ENCODE results near the gene KHDRBS1.
"Not testable (repeated sequence)": the region's sequence is repeated elsewhere in the genome, so short reads cannot be mapped to it uniquely, and the experiment has no call there.

The KHDRBS1 gene, protein sequence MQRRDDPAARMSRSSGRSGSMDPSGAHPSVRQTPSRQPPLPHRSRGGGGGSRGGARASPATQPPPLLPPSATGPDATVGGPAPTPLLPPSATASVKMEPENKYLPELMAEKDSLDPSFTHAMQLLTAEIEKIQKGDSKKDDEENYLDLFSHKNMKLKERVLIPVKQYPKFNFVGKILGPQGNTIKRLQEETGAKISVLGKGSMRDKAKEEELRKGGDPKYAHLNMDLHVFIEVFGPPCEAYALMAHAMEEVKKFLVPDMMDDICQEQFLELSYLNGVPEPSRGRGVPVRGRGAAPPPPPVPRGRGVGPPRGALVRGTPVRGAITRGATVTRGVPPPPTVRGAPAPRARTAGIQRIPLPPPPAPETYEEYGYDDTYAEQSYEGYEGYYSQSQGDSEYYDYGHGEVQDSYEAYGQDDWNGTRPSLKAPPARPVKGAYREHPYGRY

DNA sequence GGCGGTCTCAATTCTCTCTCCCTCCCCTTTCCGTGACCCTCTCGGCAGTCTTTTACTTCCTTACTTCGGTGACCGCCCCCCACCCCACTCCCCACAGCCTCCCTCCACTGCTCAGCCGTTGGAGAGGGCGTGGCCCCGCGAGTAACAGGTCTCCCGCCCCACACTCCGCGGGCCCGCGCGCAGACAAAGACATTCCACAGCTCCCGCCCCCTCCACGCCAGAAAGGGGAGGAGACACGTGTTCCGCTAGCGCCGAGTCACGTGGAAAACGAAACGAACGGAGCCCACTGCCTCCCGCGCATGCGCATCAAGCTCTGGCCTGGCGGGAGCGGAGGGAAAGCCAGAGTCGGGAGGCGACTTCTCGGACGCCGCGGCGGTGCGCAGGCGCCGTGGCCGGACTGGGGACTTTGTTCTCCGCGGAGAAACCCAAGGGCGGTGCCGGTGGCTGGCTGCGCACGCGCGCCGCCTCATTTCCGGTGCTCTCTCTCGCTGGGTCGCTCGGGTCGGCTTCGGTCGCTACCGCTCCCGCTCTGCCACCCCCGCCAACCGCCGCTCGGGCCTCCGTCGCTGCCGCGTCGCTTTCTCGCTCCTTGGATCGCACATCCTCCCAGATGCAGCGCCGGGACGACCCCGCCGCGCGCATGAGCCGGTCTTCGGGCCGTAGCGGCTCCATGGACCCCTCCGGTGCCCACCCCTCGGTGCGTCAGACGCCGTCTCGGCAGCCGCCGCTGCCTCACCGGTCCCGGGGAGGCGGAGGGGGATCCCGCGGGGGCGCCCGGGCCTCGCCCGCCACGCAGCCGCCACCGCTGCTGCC, at the start of gene KHDRBS1:
Gene KHDRBS1, plus strand, starts transcription at position 483 of the 813 bp plus-strand sequence. Its CDS starts 128 bp downstream, at position 611.
- DNase-seq, result peak; percentile 98

DNA sequence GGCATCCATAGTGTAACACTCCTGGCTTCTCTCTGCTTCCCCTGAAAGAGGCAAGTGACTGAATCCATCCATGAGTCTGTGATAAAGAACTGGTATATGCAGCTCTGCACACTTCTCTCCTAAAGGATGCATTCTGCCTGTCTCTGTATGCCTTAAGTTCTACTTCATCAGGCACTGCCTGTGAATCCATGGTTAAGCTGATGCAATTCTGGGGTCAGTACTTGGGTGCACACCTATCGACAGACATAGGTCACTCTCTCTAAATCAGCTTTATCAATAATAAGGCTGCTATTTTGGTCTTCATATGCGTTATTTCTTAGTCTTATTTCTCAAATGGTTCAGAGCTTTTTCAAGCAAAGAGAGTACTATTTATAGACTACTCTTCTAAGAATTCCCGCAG, 42.8 kb upstream of the KHDRBS1 start:
- DNase-seq, result no peak

DNA sequence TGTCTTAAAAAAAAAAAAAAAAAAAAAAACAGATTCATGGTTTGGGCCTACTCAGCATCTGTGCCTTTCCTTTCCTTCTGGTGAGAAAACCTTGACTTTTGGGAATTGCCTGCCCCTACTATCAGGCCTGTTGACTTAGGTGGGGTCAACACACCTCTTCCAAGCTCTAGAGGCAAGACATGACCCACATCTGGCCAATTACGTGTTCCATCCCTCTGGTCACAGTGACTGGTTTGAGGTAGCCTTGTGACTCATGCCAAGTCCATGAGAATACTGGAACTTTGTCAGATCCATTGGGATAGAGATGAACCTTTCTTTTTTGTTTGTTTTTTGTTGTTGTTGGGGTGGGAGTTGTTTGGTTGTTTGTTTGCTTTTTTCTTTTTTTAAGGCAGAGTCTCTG, 37.3 kb upstream of the KHDRBS1 start:
- DNase-seq, result no peak

DNA sequence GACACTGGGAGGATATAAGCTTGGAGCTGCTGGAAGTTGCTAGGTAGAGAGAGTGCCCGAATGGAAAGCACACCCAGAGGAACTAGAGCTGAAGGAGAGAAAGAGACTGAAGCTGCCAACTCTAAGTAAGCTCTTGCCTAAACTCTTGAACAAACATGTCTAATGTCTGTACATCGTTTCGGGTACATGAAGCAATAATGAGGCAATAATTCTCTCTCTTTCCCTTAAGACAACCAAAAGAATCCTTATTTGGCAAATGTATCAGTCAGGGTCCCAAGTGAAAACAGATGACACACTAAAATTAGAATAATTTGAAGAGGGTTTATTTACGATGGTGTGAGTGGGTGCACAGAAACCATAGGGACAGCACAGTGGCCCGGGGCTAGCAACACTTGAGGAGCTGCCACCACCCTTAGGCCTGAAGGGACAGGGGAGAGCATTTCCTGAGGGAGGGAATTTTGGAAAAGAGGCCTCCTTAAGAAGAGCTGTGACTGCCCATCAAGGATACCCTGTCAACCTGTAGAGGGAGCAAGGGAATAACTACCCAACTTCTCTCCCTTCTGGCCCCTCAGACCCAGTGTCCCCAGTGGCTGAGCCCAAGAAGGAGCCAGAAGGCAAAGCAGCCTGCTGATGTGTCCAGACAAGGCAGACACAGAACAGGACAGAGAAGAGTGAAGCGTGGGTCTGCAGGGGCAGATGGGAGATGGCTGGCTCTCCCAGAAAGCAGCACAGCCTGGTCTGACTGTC, 36.1 kb upstream of the KHDRBS1 start:
- DNase-seq, result no peak

DNA sequence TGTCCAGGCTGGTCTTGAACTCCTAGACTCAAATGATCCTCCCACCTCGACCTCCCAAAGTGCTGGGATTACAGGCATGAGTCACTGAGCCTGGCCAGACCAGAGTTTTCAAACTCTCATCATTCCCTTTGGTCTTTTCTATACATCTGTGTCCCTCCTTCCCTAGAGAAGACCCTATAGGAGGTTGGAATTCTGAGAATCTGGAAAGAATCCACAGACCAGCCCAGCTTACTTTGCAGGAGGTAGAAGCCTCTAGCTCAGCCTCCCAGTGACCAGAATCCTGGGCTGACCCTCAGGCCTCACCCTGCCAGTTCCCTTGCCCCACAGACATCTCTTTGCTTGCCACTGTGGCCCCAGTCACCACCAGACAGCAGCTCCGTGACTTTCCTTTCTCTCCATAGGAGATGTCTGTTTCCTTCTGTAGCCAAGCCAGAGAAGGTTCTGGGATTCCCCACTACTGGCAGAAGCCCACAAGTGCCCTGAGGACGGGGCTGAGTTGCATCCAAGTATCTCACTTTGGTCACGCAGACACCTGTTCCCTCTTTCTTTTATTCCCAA, 34.7 kb upstream of the KHDRBS1 start:
- no peak for DNase-seq

DNA sequence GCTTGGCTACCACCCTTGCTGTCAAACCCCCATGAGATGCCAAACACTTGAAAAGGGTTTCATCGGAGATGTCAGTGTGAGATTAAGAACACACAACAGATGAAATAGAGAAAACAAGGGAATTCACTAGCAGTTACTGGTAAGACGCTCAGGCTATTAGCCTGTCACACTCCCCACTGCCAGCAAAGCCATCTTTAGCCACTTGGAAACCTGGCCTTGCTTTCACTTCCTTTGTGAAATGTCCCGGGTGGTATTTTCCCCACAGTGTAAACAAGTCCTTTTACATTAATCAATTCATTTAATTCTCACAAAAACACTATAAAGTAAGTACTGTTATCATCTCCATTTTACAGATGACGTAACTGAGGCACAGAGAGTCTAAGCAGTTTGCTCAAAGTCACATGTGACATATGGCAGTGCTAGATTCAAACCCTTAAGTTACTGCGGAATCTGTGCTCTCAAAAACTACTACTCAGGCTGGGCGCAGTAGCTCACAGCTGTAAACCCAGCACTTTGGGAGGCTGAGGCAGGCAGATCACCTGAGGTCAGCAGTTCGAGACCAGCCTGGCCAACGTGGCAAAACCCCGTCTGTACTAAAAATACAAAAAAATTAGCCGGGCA, 32.7 kb upstream of the KHDRBS1 start:
- no peak for DNase-seq

DNA sequence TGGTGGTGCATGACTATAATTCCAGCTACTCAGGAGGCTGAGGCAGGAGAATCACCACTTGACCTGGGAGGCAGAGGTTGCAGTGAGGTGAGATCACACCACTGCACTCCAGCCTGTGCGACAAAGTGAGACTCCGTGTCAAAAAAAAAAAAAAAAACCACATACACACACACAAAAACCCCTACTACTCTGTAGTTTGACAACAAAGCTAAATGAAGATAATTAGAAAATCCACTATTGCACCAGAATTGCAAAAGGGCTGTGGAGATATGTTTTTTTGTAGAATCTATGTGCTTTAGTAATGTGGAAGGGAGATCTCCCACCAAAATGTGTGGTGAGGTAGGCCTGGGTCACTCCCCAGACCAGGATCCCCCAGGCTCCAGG, 32.2 kb upstream of the KHDRBS1 start:
- no peak for DNase-seq

DNA sequence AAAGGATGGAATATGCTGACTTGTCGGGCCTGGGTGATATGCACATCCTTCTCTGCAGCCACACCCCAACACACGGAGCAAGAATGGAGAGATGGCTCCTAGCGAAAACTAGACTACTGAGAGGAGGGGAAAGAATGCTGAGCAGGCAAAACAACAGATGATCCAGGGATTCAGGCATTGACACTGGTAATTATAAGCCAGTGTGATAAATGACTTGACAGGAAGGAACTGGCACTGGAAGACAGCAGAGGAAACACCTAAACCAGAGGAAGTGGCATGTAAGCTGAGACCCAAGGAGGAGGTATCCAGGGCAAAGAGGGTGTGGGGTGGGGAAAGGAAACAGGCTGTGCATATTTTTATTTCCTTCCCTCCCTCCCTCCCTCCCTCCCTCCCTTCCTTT, 31.7 kb upstream of the KHDRBS1 start:
- no peak for DNase-seq

DNA sequence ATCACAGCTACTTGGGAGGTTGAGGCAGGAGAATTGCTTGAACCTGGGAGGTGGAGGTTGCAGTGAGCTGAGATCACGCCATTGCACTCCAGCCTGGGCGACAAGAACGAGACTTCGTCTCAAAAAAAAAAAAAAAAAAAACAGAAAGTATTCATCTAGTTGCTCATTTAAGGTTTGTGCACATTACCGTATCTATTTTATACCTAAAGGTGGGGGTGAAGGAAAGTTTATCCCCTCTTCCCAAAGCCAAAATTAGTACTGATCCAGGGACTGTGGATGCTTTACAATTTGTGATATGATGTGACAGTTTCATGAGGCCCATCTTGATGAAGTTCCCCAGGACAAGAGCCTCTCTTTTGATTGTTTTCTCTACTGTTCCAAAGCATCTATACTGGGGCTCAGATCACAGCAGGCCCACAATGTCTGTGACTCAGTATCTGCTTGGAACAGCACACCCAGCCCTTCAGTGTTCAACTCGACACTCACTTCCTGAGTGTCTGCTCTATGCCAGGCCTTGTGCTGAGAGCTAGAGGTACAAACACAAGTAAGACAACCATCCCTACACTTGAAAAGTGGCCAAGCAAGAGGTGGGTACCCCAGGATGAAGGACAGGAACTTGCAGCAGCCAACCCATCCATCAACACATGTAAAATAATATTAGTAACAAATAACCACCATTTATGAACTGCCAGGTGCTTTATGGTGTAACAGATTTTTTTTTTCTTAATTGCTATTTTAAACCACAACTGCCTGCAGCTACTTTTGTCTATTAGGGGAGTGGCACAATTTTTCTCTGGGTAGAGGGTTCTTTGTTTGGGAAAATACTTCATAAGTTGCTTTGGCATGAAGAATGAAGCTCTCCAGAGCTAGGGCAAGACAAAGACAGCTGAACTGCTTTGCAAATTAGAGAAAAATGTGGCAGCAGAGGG, 29.0 kb upstream of the KHDRBS1 start:
- DNase-seq, result no peak

DNA sequence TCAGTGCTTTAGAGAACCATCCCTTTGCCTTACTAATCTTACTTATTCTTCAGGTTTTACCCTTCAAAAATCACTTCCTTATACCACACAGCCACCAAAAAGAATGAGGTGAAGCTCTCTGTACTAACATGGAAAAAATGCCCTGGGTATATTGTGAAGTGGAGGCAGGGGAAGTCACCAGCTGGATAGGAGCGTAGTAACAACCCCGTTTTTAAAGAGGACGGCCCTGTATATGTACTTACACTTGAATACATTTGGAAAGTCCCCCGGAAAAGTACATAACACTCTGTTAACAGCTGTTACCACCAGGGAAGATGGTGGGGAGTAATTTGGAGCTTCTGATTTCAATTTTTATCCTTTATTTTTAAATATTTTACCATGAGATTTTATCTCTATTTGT, 28.2 kb upstream of the KHDRBS1 start:
- DNase-seq, result no peak

DNA sequence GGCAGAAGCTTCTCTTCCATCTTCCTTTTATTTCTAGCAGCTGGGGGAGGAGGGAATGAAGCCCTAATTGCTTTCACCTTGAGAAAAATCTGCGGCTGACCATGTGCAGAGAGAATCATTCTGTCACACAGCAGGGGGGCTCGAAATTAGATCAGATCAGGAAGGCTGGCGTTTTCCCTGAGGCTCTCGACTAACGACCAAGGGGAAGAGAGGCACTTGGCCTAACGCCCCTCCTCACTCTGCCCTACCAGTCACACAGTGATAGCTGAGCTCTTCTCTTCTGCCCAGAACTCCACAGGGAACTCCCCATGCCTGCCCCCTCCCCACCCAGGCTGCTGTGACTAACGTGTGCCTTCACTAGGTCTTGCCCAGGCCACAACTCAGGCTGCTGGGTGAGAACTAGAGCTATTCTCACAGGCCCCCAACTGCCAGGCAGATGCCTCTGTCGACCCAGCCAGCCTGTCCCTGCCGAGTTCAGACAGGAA, 26.5 kb upstream of the KHDRBS1 start:
- no peak for DNase-seq

DNA sequence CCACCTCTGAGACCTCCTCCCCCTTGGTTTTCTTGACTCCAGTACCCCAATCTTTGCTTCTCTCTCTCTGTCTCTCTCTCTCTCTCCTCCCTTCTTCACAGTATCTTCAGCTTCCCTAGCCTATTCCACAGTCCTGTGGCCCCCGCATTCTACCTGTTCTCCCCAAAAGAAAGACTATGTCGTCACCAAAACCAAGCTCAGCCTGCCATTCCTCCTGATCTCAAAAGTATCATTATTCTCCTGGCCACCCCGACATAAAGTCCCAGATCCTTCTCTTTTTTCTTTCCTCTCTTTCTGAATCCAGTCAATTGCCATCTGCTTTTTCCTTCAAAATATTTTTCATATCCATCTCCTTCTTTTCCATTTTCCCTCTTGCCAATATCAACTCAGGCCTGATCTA, 23.7 kb upstream of the KHDRBS1 start:
- no peak for DNase-seq

DNA sequence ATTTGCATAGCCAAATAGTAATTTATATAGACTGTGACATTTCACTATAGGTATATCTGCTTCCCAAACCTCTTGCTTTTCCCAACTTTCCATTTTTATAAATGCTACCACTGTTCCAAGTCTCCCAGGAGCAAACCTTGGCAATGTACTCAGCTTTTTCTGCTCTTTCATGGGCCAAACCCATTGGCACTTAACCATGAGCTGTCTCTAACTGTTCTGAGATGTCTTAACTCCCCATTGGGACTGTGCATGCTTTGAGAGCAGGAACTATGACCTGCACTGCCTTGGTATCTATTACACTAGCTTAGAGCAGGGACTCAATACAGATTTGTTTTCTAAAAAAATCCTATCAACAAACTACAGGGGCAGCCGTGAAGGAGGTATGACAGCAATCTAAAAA, 22.5 kb upstream of the KHDRBS1 start:
- no peak for DNase-seq

DNA sequence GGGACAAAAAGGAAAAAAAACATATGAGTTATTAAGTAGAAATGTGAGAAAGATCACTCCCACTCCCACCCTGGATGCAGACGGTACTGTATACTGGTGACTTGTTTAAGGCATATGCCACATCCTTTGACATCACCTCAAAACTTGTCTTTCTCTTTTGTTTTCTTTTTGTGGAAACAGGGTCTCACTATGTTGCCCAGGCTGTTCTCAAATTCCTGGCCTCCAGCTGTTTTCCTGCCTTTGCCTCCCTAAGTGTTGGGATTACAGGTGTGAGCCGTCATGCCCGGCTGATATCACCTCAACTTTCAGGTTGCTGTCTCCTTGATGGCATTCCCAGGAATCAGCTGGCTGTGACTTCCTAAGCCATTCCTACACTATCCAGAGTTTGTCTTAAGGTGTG, 18.4 kb upstream of the KHDRBS1 start:
- no peak for DNase-seq

DNA sequence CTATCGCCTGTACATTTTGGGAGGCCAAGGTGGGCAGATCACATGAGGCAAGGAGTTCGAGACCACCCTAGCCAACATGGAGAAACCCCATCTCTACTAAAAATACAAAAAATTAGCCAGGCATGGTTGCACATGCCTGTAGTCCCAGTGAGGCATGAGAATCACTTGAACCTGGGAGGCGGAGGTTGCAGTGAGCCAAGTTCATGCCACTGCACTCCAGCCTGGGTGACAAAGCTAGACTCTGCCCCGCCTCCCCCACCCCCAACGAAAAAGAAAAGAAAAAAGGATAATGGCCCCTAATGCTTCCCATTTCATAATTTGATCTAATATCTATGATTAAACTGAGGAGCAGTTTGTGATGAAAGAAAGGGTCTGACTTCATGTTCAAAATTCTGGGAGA, 17.5 kb upstream of the KHDRBS1 start:
- not testable (repeated sequence) for DNase-seq

DNA sequence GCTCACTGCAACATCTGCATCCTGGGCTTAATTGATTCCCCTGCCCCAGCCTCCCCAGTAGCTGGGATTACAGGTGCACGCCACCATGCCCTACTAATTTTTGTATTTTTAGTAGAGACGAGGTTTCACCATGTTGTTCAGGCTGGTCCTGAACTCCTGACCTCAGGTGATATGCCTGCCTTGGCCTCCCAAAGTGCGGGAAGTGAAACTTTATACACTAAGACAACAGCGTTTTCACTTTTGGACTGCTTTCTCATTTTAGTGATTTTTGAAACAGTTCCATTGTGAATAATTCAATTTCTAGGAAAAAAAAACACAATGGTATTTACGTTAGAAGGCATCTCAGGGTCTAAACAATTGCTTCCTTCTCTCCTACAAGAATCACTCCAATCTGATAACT, 11.8 kb upstream of the KHDRBS1 start:
- DNase-seq, result no peak

DNA sequence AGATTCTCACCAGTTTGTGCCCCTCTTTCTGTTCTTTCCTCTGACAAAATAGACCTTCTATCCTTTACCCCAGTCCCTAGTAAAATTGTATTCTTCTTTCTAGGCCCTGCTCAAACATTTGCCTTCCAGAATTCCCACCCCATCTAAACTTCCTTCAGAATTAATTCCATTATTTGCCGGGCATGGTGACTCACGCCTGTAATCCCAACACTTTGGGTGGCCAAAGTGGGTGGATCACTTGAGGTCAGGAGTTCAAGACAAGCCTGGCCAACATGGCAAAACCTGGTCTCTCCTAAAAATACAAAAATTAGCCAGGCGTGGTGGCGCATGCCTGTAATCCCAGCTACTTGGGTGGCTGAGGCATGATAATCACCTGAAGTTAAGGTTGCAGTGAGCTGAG, 11.4 kb upstream of the KHDRBS1 start:
- DNase-seq, result not testable (repeated sequence)

DNA sequence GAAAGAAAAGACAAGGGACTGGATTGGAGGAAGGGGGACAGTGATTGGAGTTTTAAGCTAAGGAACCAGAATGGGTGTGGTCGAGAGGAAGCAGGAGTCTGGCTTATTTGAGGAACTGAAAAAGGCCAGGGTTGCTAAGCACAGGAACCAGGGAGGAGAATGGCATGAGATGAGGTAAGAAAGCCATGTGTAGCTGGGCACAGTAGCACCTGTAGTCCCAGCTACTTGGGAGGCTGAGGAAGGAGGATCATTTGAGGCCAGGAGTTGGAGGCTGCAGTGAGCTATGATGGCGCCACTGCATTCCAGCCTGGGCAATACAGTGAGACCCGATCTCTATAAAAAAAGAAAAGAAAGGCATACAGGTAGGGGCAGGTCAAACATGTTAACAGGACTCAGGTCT, 8.1 kb upstream of the KHDRBS1 start:
- no peak for DNase-seq

DNA sequence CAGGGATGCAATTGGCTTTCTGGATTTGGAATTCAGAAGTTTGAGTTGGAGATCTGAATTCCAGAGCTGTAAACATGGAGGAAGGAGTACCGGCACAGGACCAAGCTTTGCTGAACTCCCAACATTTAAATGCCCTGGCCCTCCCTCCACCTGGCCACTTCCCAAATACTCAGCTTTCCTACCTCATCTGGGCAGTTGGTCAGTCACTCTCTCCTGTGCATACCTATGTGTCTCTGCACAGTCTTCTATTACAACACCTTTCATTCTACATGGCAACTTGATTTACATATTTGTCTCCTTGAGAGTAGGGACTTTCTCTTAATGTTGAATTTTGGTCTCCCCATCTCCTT, 6.1 kb upstream of the KHDRBS1 start:
- no peak for DNase-seq

DNA sequence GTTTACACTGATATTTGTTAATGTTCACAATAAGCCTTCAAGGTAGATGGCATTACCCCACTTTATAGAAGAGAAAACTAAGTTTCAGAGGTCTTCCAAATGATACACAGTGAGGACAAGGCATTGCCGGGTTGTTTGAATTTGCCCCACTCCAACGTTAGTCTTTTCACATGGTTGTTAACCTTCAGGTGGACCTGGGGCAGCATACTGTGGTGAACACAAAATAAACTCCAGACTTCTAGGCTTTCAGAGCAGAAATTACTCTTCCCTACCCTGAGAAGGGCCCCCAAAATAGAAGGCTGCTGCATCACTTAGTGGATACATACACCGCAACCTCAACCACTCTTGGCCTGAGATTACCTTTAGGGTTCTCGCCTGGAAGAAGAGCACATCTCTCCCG, 3.4 kb upstream of the KHDRBS1 start:
- no peak for DNase-seq

DNA sequence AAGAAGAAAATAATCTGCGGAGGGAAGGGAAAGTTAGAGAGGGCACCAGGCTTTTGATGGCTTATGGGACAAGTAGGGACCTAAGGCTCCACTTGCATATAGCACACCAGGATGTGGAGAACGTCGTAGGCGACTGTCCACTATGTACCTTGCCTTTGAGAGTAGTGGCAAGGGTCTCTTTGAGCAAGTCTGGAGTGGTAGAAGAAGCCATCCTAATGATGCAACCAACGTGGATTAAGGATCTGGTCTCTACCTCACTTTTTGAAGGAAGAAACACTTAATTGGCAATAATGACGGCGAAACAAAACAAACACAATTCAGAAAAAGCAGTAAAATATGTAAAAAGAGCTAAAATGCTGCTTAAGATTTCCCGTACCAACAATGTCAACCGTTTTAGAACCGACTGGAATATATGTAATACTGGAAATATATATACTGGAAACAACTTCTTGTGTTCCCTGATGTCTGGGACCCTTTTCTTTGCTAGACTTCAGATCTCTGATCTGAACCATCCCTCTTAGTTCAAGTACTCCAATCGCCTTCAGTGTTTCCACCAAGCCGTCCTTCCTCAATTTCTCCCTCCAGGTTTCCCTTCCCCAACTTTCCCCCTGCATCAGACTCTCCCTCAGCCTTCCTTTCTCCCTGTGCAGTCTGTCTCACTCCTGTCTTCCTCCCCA, 821 bp upstream of the KHDRBS1 start:
- DNase-seq, result no peak

Measured in NCI-H446 treated with DMSO at 0.1 percent for 48 hours (cell line).